Breast epithelium (tissue), 4 donors: ENCODE results near the gene LRRC26. TPM values are rescaled to one million over a fixed set of nuclear protein-coding genes. Genes with fewer than 3 reads are reported as not detected.

ENCODE experiments used
- DNase-seq, 2 donors: peaks; one replicate each; pipeline ENCODE4 v3.0.0-alpha.2; 2019; ENCODE audit warnings: low spot score in 2 of 2
- H3K27ac ChIP-seq, 2 donors: fragments of 200-600 bp; sonication (generic) in 1 of 2; one replicate each; pipeline ENCODE4 v1.5.1; 2016 to 2019; ENCODE audit warnings: mild to moderate bottlenecking in 1 of 2
- H3K27me3 ChIP-seq, 2 donors: fragments of 200-600 bp; sonication (generic) in 1 of 2; one replicate each; pipeline versions ENCODE4 v1.5.1 to v1.6.0; 2017 to 2019; ENCODE audit warnings: control low read depth in 1 of 2, mild to moderate bottlenecking in 1 of 2
- H3K36me3 ChIP-seq: fragments of 200-600 bp; one replicate; pipeline ENCODE4 v1.5.1; 2019
- H3K4me1 ChIP-seq, 2 donors: fragments of 200-600 bp; sonication (generic); one replicate each; pipeline ENCODE4 v1.5.1; 2016 to 2019; ENCODE audit warnings: control low read depth in 1 of 2
- H3K4me3 ChIP-seq, 3 donors: fragments of 200-600 bp; sonication (generic); 1 replicate in 2 of 3; 2 replicates in 1 of 3; pipeline ENCODE4 v1.5.1; 2016 to 2019; ENCODE audit warnings: mild to moderate bottlenecking in 3 of 3, moderate library complexity in 2 of 3
- H3K9me3 ChIP-seq, 2 donors: fragments of 200-600 bp; sonication (generic) in 1 of 2; one replicate each; pipeline ENCODE4 v1.5.1; 2016 to 2019; ENCODE audit warnings: control low read depth in 1 of 2
- POLR2A ChIP-seq: fragments of 450-650 bp; IDR thresholded peaks from one replicate; pipeline ENCODE4 v1.6.1; 2016; ENCODE audit warnings: antibody characterized with exemption, mild to moderate bottlenecking, moderate library complexity
- POLR2AphosphoS5 ChIP-seq, 3 donors: sonication (generic); formaldehyde crosslinking; IDR thresholded peaks; one replicate each; pipeline ENCODE4 v1.6.1; 2017; ENCODE audit warnings: antibody characterized with exemption in 3 of 3
- intact Hi-C: fragments of 100-400 bp; cut with DNase I; formaldehyde crosslinking; loops from one replicate; pipeline ENCODE4 v1.15.1; 2023; ENCODE audit warnings: low total_unique reads
- total RNA-seq, 3 donors: library from RNA; depleted of rRNA; stranded (reverse); fragments of >200 nt; gene quantifications; one replicate each; pipeline ENCODE4 v1.1.0, GENCODE V29; 2016
- TF ChIP-seq, protein P1 (sequence below), 3 donors: fragments of 450-650 bp; IDR thresholded peaks; one replicate each; pipeline ENCODE4 v1.5.1; 2016 to 2017; ENCODE audit warnings: antibody characterized with exemption in 3 of 3, mild to moderate bottlenecking in 3 of 3, moderate library complexity in 3 of 3

The LRRC26 gene
- total RNA-seq, 3 donors from 2014 or later: 7.8 to 9.2 TPM; not detected in 1

DNA sequence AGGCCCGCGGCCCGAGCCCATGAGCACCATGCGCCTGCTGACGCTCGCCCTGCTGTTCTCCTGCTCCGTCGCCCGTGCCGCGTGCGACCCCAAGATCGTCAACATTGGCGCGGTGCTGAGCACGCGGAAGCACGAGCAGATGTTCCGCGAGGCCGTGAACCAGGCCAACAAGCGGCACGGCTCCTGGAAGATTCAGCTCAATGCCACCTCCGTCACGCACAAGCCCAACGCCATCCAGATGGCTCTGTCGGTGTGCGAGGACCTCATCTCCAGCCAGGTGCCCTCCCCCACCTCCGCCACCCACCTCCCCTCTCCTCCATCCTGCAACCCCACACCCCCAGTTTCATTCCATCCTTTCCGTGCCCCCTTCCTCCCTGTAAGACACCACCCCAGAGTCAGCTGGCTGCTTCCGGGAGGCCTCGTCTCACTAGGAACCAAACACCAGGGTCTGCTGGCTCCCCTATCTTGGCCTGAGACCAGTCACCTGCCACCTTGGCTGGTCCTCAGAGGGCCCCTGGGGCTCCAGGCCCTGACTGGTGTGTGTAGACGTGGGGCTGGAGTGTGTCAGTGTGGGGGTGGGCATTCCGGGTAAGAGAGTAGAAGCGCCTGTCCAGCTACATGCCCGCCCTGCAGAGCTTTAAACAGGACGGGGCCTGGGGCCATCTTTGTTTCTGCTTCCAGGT is 30.2 kb downstream of the LRRC26 start:
- H3K9me3 ChIP-seq: no peaks in the 10 kb centered on the region
- H3K4me3 ChIP-seq: peak overlapping the region in 1 of 3 donors; percentile 49
- TF ChIP-seq POLR2A (no peak), POLR2AphosphoS5 (IDR thresholded peaks at IDR 0.05) (no peak)
- TF ChIP-seq, protein P1, sequence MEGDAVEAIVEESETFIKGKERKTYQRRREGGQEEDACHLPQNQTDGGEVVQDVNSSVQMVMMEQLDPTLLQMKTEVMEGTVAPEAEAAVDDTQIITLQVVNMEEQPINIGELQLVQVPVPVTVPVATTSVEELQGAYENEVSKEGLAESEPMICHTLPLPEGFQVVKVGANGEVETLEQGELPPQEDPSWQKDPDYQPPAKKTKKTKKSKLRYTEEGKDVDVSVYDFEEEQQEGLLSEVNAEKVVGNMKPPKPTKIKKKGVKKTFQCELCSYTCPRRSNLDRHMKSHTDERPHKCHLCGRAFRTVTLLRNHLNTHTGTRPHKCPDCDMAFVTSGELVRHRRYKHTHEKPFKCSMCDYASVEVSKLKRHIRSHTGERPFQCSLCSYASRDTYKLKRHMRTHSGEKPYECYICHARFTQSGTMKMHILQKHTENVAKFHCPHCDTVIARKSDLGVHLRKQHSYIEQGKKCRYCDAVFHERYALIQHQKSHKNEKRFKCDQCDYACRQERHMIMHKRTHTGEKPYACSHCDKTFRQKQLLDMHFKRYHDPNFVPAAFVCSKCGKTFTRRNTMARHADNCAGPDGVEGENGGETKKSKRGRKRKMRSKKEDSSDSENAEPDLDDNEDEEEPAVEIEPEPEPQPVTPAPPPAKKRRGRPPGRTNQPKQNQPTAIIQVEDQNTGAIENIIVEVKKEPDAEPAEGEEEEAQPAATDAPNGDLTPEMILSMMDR (IDR thresholded peaks at IDR 0.05): no peak
- peaks cover 6 to 86% of the 10 kb centered on the region in 2 donors for H3K27me3 ChIP-seq
- H3K4me1 ChIP-seq: no peaks in the 10 kb centered on the region
- H3K36me3 ChIP-seq: no peaks in the 10 kb centered on the region
- DNase-seq: no peak
- intact Hi-C loops: no loop called here
- no peak overlapping the region for H3K27ac ChIP-seq

DNA sequence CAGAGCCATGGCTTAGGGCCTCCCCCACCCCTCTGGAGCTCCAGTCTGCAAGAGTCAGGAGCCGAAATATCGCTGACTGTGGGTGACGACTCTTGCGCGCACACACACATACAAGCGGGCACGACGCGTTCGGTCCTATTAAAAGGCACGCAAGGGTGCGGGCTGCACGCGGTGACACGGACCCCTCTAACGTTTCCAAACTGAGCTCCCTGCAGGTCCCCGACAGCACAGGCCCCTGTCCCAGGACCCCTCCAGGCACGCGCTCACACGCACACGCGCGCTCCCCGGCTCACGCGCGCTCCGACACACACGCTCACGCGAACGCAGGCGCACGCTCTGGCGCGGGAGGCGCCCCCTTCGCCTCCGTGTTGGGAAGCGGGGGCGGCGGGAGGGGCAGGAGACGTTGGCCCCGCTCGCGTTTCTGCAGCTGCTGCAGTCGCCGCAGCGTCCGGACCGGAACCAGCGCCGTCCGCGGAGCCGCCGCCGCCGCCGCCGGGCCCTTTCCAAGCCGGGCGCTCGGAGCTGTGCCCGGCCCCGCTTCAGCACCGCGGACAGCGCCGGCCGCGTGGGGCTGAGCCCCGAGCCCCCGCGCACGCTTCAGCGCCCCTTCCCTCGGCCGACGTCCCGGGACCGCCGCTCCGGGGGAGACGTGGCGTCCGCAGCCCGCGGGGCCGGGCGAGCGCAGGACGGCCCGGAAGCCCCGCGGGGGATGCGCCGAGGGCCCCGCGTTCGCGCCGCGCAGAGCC is 31.0 kb downstream of the LRRC26 start, which contains the start of gene GRIN1:
Gene GRIN1 (plus strand): TSS at position 433 of the 746 bp plus-strand sequence. CDS start 333 bp downstream, outside the sequence.
- intact Hi-C loops: no loop called here
- TF ChIP-seq POLR2AphosphoS5 (IDR thresholded peaks at IDR 0.05): no peak
- no peak for TF ChIP-seq POLR2A
- TF ChIP-seq, protein P1 (IDR thresholded peaks at IDR 0.05): no peak
- H3K27ac ChIP-seq: no peak within 1 kb of the TSS
- no peak for DNase-seq
- peak within 1 kb of the TSS in 1 of 3 donors; percentile 49 for H3K4me3 ChIP-seq
- no peaks in the 10 kb centered on the region for H3K4me1 ChIP-seq
- H3K27me3 ChIP-seq: peaks cover 6 to 84% of the 10 kb centered on the region in 2 donors
- no peaks in the 10 kb centered on the region for H3K36me3 ChIP-seq
- no peaks in the 10 kb centered on the region for H3K9me3 ChIP-seq

DNA sequence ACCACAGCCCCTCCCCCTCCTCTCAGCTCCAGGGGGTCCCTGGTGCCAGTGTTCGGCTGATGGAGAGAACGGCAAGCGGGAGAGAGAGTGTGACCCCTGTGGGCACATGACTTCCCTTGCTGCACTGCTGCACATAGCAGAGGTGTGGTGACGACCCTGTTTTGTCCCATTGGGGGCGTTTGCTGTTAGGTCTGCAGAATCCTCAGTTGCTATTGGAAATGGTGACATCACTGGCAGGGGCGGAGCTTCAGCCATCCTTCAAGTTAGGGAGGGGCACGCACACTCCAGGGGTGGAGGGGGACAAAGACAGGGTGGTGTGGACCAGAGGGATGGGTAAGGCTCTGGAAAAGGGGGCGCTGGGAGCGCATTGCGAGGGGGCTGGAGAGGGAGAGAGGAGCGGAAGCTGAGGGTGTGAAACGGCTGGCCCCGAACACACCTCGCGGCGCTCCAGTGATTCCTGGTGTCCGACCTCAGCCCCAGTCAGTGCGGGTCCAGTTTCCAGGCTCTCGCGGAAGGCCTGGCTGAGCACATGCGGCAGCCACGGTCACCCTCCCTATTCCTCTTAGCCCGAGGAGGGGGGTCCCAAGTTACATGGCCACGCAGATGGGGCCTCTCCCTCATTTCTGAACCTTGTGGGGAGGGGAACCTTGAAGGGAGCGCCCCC is 31.7 kb downstream of the LRRC26 start:
- peaks cover 6 to 77% of the 10 kb centered on the region in 2 donors for H3K27me3 ChIP-seq
- no peak for DNase-seq
- no peak overlapping the region for H3K27ac ChIP-seq
- H3K4me3 ChIP-seq: no peak overlapping the region
- no peaks in the 10 kb centered on the region for H3K36me3 ChIP-seq
- intact Hi-C loops: no loop called here
- no peaks in the 10 kb centered on the region for H3K4me1 ChIP-seq
- H3K9me3 ChIP-seq: no peaks in the 10 kb centered on the region
- no peak for TF ChIP-seq POLR2AphosphoS5 (IDR thresholded peaks at IDR 0.05)
- TF ChIP-seq POLR2A: no peak
- TF ChIP-seq, protein P1 (IDR thresholded peaks at IDR 0.05): no peak

DNA sequence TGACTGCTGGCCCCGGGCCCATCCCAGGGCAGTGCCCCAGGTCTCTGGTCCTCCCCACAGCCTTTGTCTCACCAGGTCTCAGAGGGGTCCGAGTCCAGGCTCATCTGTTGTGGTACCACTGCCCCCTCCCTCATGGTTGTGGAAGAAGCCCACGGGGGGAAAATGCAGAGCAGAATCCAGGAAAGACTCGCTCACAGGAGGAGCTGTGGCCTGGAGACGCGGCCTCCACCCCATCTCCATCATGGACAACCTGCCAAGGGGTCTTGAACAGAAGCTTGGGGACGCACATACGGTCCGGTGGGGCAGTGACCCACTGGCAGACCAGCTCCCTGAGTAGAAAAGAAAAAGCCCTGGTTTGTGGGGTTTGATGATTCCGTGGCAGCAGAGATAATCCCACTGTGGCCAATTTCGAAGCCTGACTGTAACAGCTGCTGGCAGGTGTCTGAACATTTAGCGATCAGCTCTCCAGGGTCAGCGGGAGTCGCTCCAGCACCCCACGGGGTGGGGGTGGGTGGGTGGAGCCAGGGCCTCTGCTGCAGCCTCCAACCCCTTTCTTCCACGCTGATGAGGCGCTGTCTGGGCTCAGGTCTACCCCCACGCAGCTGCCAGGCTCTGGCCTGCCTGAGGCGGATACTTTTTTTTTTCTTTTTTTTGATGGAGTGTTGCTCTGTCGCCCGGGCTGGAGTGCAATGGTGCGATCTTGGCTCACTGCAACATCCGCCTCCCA is 32.8 kb downstream of the LRRC26 start:
- TF ChIP-seq, protein P1 (IDR thresholded peaks at IDR 0.05): no peak
- TF ChIP-seq POLR2AphosphoS5 (IDR thresholded peaks at IDR 0.05): no peak
- TF ChIP-seq POLR2A: no peak
- H3K4me3 ChIP-seq: no peak overlapping the region
- intact Hi-C loops: no loop called here
- peaks cover 6 to 66% of the 10 kb centered on the region in 2 donors for H3K27me3 ChIP-seq
- DNase-seq: no peak
- no peaks in the 10 kb centered on the region for H3K9me3 ChIP-seq
- no peak overlapping the region for H3K27ac ChIP-seq
- H3K4me1 ChIP-seq: no peaks in the 10 kb centered on the region
- H3K36me3 ChIP-seq: no peaks in the 10 kb centered on the region
